NCI-H446 (cell line): ENCODE measurements around the gene MT1B.

ENCODE experiments used
- DNase-seq, 2 experiments: peaks; one replicate each; lab custom pipeline; 2025; lab: John Stamatoyannopoulos, UW

The MT1B gene

GRCh38 chr16:56684926-56685590 lies 33.4 kb downstream of the MT1B start:
- DNase-seq, result no peak

DNA sequence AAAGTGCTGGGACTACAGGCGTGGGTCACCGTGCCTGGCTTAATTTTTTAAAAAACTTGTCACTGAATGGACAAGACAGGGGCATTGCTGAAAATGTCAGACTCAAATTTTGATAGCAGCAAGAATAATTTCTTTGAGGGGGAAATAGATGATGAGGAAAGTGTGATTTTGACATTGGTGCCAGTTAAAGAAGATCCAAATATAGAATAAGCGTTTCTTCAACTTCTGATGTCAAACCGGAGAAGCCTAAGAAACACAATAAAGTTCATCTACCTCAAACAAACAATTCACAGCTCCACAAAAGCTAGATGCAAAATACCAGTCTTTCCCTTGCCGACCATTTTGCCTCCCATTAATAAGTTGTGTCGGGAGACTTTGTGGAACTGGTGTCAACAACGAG lies 35.1 kb downstream of the MT1B start:
- no peak for DNase-seq

DNA sequence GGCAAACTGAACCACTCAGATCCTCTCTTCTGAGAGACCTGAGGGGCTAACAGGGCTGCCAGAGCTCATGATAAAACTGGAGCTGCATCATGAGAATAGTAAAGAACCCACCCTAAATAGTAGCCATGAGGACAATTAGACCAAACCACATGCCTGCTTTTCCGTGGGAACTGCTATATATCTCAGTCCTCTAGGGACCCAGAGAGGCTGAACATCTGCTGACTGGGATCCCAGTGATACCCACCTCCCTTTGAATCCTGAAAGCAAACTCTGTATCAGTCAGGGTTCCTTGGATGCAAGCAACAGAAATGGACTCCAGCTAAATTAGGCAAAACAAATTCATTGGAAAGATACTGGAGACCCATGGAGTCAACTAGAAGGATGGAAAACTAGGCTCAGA lies 37.1 kb downstream of the MT1B start:
- no peak for DNase-seq

- DNase-seq, result no peak
These were observed 37.5 kb downstream of the MT1B start for GRCh38 chr16:56689171-56689570.

GRCh38 chr16:56690420-56691122 lies 38.9 kb downstream of the MT1B start:
- DNase-seq, result no peak

DNA sequence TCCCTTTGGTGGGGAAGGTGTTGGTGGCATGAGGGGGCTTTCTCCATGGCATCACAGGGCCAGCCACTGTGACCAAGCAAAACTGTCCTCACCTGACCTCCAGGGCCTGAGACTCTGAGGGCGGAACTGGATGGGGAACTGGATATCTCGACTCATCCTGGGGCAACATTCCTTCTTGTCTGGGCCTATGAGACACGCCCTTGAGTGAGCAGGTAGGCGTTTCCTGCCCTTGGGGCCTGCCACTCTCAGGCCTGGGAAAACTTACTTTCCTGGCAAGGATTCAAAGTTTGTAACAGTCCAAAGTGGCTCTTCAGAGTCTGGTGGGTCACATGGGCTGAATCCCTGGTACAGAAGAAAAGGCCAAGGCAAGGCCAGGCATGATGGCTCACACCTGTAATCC lies 40.2 kb downstream of the MT1B start:
- no peak for DNase-seq

GRCh38 chr16:56695246-56695645 lies 43.6 kb downstream of the MT1B start:
- no peak for DNase-seq

GRCh38 chr16:56697456-56698155 lies 45.9 kb downstream of the MT1B start:
- no peak for DNase-seq

- DNase-seq, result no peak
These were observed 48.5 kb downstream of the MT1B start for GRCh38 chr16:56700195-56700594.

DNA sequence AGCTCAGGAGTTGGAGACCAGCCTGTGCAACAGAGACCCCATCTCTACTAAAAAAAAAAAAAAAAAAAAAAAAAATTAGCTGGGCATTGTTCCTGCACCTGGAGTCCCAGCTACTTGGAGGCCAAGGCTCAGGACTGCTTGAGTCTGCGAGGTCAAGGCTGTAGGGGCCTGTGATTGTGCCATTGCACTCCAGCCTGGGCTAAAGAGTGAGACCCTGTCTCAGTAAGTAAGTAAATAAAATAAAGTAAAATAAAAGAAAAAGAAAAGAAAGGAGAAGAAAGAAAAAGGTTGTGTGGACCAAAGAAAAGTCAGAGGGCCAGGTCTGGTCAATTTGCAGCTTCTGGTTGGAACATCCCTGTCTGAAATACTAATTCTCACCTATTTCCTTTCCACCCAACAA lies 48.9 kb downstream of the MT1B start:
- no peak for DNase-seq

DNA sequence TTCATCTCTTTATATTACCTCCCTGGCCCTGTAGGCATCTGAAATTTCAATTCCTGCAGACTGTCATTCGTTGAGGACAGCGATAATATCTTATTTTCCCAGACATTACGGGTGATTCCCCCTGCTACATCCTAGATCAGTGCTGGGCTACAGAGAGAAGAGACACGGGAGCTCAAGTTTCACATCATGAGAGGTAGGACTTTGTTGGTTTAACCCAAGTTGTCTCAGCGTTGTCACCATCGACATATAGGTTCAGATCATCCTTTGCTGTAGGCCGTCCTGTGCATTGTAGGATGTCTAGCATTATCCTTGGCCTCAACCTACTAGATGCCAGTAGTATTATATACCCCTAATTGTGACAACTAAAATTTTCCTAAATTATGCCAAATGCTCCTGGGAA lies 49.8 kb downstream of the MT1B start:
- DNase-seq, result no peak
